ENCODE measurements around the gene F10. TPM values are rescaled to one million over a fixed set of nuclear protein-coding genes. Genes with fewer than 3 reads are reported as not detected.

Gene F10
- total RNA-seq, 1 experiment from 2014 or later: not detected

- Histone ChIP-seq H3K4me1 (replicated peaks; ENCODE audit: insufficient read depth) (no peaks in the 10 kb centered on the region), H3K27me3 (ENCODE audit: insufficient read depth, low read depth) (no peaks in the 10 kb centered on the region), H4K20me1 (ENCODE audit: insufficient read depth) (peaks cover 4% of the 10 kb centered on the region; the same call in 1 of the 2 replicates), H3K4me2 (no peak overlapping the region), H3K36me3 (ENCODE audit: low read depth) (peaks cover 49% of the 10 kb centered on the region), H3K4me3 (no peak overlapping the region), H3K79me2 (ENCODE audit: low read depth) (no peaks in the 10 kb centered on the region), H3K9me3 (ENCODE audit: insufficient read depth, low read depth) (no peaks in the 10 kb centered on the region), H3K9me2 (ENCODE audit: insufficient read depth) (no peaks in the 10 kb centered on the region), H3K27ac (no peak overlapping the region), H3F3A (ENCODE audit: insufficient read depth, low read depth) (0 out of 2 replicates have a peak, but pooled peaks cover 7% of the 10 kb centered on the region), H2AFZ (no peak overlapping the region)
- peak in 1 of 2 experiments; percentile 39 for DNase-seq
- ChIA-PET CTCF (interaction anchor here (0.6 kb wide), 1 partner anchor 316 kb away, joined by 4 read pairs; no protein-coding TSS in a partner anchor), POLR2A (ENCODE audit: unreplicated experiment) (no interaction called here)
- BruUV-seq (replicated peaks): no TSS peak
- intact Hi-C loops (cut with micrococcal nuclease; ENCODE audit: unreplicated experiment): loop anchor here (1.0 kb wide), 1 partner anchor 9 kb away; no protein-coding TSS in a partner anchor
- no peak for TF ChIP-seq EZH2 (IDR thresholded peaks at IDR 0.05; ENCODE audit: low read depth)
- no peak for TF ChIP-seq CTCF (conservative IDR thresholded peaks at IDR 0.05)
These were observed 55.7 kb downstream of the F10 start for GRCh38 chr13:113178070-113178895.

DNA sequence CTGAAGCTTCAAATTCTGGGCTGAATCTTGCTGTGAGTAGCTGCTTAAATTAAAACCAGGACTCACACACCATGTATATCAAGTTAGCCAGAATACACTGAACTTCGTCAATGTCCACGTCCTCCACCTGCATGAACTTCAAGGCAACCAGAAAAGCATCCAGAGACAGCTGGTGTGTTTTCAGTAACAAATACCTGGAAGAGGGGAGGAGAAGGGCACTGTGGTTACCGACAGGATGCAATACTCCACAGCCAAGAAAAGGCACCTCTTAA, 56.2 kb downstream of the F10 start:
- Histone ChIP-seq H2AFZ (no peak overlapping the region), H3K79me2 (ENCODE audit: low read depth) (no peaks in the 10 kb centered on the region), H4K20me1 (ENCODE audit: insufficient read depth) (peaks cover 4% of the 10 kb centered on the region; the same call in 1 of the 2 replicates), H3K4me3 (no peak overlapping the region), H3K9me3 (ENCODE audit: insufficient read depth, low read depth) (no peaks in the 10 kb centered on the region), H3K36me3 (ENCODE audit: low read depth) (peaks cover 54% of the 10 kb centered on the region), H3K27ac (no peak overlapping the region), H3K4me1 (replicated peaks; ENCODE audit: insufficient read depth) (no peaks in the 10 kb centered on the region), H3F3A (ENCODE audit: insufficient read depth, low read depth) (0 out of 2 replicates have a peak, but pooled peaks cover 2% of the 10 kb centered on the region), H3K27me3 (ENCODE audit: insufficient read depth, low read depth) (no peaks in the 10 kb centered on the region), H3K9me2 (ENCODE audit: insufficient read depth) (no peaks in the 10 kb centered on the region), H3K4me2 (no peak overlapping the region)
- POLR2A ChIA-PET (ENCODE audit: unreplicated experiment): no interaction called here
- BruUV-seq (replicated peaks): no TSS peak
- intact Hi-C loops (cut with micrococcal nuclease; ENCODE audit: unreplicated experiment): loop anchor here (1.0 kb wide), 1 partner anchor 8 kb away; no protein-coding TSS in a partner anchor
- no peak for DNase-seq
- no peak for TF ChIP-seq CTCF (conservative IDR thresholded peaks at IDR 0.05)
- no peak for TF ChIP-seq EZH2 (IDR thresholded peaks at IDR 0.05; ENCODE audit: low read depth)
- CTCF ChIA-PET: interaction anchor here (0.6 kb wide), 1 partner anchor 316 kb away, joined by 4 read pairs; no protein-coding TSS in a partner anchor

DNA sequence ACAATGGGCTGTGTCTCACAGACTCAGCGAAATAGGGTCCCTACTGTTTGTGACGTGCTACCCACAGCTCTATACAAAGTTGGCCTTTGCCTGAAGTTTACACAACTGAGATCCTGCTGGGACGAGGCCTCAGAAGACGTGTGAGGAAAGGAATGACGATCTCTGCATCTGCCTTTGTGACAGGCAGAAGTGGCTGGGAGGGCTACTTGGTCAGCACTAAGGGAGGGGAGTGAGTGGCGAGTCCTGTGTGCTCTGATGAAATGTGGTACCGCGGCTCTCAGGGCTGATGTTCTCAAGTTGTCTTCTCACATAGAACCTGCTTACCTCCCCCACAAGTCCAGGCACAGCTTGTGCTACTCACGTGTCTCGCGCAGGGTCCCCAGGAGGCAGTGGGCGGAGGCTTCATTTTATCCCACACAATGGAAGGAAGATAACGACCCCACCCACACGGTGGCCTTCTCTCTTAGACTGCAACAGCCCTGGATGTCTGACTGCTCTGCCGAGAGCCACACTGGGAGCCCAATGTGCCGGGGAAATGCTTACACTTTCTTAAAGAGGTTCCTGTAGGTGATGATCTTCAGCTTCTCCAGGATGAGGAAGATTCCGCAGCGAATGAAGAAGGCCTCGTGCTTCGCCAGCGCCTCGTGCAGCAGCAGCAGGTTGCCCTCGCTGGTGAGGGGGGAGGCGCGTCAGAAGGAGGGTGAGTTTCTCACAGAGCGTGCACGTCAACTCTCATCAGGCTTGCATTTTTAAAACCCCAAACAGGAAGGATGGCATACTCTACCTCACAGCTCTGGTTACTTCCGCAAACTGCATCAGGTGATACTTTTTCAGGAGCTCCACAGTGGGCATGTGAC, 57.0 kb downstream of the F10 start:
- Histone ChIP-seq H3K36me3 (ENCODE audit: low read depth) (peaks cover 59% of the 10 kb centered on the region), H3K27me3 (ENCODE audit: insufficient read depth, low read depth) (no peaks in the 10 kb centered on the region), H3K9me2 (ENCODE audit: insufficient read depth) (no peaks in the 10 kb centered on the region), H2AFZ (no peak overlapping the region), H3F3A (ENCODE audit: insufficient read depth, low read depth) (no peaks in the 10 kb centered on the region), H3K4me3 (no peak overlapping the region), H3K9me3 (ENCODE audit: insufficient read depth, low read depth) (no peaks in the 10 kb centered on the region), H3K4me2 (no peak overlapping the region), H4K20me1 (ENCODE audit: insufficient read depth) (peaks cover 4% of the 10 kb centered on the region; the same call in 1 of the 2 replicates), H3K4me1 (replicated peaks; ENCODE audit: insufficient read depth) (no peaks in the 10 kb centered on the region), H3K27ac (no peak overlapping the region), H3K79me2 (ENCODE audit: low read depth) (no peaks in the 10 kb centered on the region)
- BruUV-seq (replicated peaks): no TSS peak
- intact Hi-C loops (cut with micrococcal nuclease; ENCODE audit: unreplicated experiment): no loop called here
- no peak for DNase-seq
- no peak for TF ChIP-seq EZH2 (IDR thresholded peaks at IDR 0.05; ENCODE audit: low read depth)
- TF ChIP-seq CTCF (conservative IDR thresholded peaks at IDR 0.05): no peak
- ChIA-PET CTCF (no interaction called here), POLR2A (ENCODE audit: unreplicated experiment) (no interaction called here)

Measured in PC-9 (cell line).